NT2/D1 (cell line): ENCODE data around the gene AKAP6.

Experiments
- YY1 ChIP-seq: IDR thresholded peaks from 2 replicates; pipeline ENCODE4 v1.6.1; 2011; ENCODE audit not compliant: insufficient read length, insufficient read depth
- ZNF274 ChIP-seq: IDR thresholded peaks from 2 replicates; pipeline ENCODE4 v1.6.1; 2011; ENCODE audit warnings: mild to moderate bottlenecking, low read depth, low read length

DNA sequence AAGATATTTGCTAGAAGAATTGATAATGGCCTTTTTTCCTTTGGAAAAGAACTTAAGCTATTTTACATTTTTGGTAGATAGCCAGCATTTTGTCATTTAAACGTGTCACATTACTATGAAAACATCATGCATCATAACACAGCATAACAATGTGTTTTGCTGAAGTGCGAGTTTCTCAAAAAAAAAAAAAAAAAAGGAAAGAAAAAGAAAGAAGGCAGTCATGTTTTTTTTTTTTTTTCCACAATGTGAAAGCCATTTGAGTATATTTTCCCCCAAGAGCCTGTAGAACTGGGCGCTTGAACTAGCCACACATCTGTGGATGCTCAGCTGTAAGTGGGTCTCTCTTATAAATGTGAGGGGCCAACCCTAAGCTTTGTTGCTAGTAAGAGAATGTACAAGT lies 300.1 kb downstream of the AKAP6 start:
- TF ChIP-seq YY1 (no peak), ZNF274 (no peak)
